Loucy (cell line): Measurements from ENCODE around the gene GFPT2.

Experiments used
- CTCF ChIP-seq: fragments of 200-600 bp; sonication (generic); conservative IDR thresholded peaks from 2 replicates; pipeline ENCODE4 v1.5.1; 2014; ENCODE audit warnings: mild to moderate bottlenecking, antibody characterized with exemption, low read length
- EZH2phosphoT487 ChIP-seq: fragments of 200-600 bp; IDR thresholded peaks from 2 replicates; pipeline ENCODE4 v1.6.1; 2018; ENCODE audit warnings: antibody characterized with exemption, mild to moderate bottlenecking, moderate library complexity, borderline replicate concordance

- TF ChIP-seq CTCF (no peak), EZH2phosphoT487 (no peak)
Observed at GRCh38 chr5:180345781-180346180, 7.4 kb downstream of the GFPT2 start.
